ENCODE results near the gene ZNF106.

ZNF106 gene

GRCh38 chr15:42483677-42484076 lies 7.3 kb downstream of the ZNF106 start:
- H3K4me3 ChIP-seq (ENCODE audit: low read depth, low read length), result no peak overlapping the region
- DNase-seq (ENCODE audit: low read depth), result no peak
- TF ChIP-seq, protein P1, sequence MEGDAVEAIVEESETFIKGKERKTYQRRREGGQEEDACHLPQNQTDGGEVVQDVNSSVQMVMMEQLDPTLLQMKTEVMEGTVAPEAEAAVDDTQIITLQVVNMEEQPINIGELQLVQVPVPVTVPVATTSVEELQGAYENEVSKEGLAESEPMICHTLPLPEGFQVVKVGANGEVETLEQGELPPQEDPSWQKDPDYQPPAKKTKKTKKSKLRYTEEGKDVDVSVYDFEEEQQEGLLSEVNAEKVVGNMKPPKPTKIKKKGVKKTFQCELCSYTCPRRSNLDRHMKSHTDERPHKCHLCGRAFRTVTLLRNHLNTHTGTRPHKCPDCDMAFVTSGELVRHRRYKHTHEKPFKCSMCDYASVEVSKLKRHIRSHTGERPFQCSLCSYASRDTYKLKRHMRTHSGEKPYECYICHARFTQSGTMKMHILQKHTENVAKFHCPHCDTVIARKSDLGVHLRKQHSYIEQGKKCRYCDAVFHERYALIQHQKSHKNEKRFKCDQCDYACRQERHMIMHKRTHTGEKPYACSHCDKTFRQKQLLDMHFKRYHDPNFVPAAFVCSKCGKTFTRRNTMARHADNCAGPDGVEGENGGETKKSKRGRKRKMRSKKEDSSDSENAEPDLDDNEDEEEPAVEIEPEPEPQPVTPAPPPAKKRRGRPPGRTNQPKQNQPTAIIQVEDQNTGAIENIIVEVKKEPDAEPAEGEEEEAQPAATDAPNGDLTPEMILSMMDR (IDR thresholded peaks at IDR 0.05; ENCODE audit: insufficient read depth, low read depth, low read length, missing control alignments), result no peak

DNA sequence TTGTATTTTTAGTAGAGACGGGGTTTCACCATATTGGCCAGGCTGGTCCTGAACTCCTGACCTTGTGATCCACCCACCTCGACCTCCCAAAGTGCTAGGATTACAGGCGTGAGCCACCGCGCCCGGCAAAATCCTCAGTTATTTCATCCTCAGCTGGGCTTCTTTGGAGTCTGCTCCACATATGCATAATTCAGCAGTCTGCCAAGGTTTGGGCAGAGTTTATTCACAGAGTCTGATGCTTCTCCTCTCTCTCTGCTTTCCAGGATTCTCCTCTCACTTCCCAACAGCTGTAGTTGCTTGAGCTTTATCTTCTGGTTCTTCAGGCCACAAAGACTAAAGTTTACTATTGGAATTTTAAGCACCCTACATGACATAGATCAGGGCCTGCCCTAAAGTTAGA lies 8.2 kb downstream of the ZNF106 start:
- no peak overlapping the region for H3K4me3 ChIP-seq (ENCODE audit: low read depth, low read length)
- TF ChIP-seq, protein P1 (IDR thresholded peaks at IDR 0.05; ENCODE audit: insufficient read depth, low read depth, low read length, missing control alignments), result no peak
- DNase-seq (ENCODE audit: low read depth), result no peak

DNA sequence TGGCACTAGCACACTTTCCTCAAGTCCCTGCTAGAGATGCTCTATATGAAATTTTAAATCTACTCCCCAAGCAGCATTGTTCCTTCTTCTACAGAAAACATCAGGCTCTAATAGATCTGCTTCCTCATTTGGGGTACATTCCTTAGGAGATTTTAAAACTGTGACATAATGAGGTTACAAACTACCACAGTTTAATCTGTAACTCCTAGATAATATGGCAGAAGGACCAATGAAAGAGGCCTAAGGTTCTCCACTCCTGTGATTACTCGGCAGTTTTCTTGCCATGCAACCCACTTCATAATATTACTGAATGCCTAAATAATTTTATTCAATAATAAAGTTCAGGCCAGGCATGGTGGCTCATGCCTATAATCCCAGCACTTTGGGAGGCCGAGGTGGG lies 16.1 kb downstream of the ZNF106 start:
- TF ChIP-seq, protein P1 (IDR thresholded peaks at IDR 0.05; ENCODE audit: insufficient read depth, low read depth, low read length, missing control alignments), result no peak
- no peak overlapping the region for H3K4me3 ChIP-seq (ENCODE audit: low read depth, low read length)
- no peak for DNase-seq (ENCODE audit: low read depth)

- no peak overlapping the region for H3K4me3 ChIP-seq (ENCODE audit: low read depth, low read length)
- no peak for DNase-seq (ENCODE audit: low read depth)
- TF ChIP-seq, protein P1 (IDR thresholded peaks at IDR 0.05; ENCODE audit: insufficient read depth, low read depth, low read length, missing control alignments), result no peak
Measured at GRCh38 chr15:42471002-42471401, 19.9 kb downstream of the ZNF106 start.

DNA sequence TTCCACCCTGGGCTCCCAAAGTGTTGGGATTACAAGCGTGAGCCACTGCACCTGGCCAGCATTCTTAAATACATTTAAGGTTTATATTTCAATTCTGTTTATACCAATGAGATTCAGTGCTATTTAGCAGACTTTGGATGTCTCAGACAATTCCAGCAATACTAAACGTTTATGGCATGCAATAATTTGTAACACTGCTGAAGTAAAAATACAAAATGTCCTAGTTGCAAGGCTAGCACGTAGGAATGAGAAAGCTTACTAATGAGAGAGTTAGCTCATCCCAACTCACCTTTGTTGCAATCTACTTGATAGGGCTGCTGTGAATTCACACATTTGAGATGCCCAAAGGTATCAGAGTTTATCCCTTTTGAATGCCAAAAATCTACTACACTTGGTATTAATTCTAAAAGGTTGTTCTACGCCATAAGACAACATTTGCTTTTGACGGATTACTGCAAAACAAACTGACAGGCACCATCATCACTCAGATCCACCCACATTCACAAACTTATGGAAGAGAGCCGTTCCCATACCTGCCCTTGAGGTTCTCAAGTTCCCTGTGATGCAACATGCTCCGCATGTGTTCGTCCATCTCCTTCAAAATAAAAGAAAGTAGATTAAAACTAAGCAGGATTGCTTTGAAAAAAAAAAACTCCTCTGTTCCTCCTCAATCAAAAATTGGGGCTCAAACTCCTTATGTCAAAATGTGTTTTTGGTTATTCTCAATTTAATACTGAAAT lies 25.3 kb downstream of the ZNF106 start:
- TF ChIP-seq, protein P1 (IDR thresholded peaks at IDR 0.05; ENCODE audit: insufficient read depth, low read depth, low read length, missing control alignments), result no peak
- DNase-seq (ENCODE audit: low read depth), result no peak
- H3K4me3 ChIP-seq (ENCODE audit: low read depth, low read length), result no peak overlapping the region

GRCh38 chr15:42461261-42461660 lies 29.7 kb downstream of the ZNF106 start:
- H3K4me3 ChIP-seq (ENCODE audit: low read depth, low read length), result no peak overlapping the region
- no peak for DNase-seq (ENCODE audit: low read depth)
- TF ChIP-seq, protein P1 (IDR thresholded peaks at IDR 0.05; ENCODE audit: insufficient read depth, low read depth, low read length, missing control alignments), result no peak

All from GM12865 (cell line).